ENCODE results near the gene SNX13.

SNX13 gene

GRCh38 chr7:17781491-17782215 lies 158.6 kb downstream of the SNX13 start:
- DNase-seq (ENCODE audit: low spot score): no peak

GRCh38 chr7:17779381-17779780 lies 160.9 kb downstream of the SNX13 start:
- DNase-seq (ENCODE audit: low spot score): no peak

GRCh38 chr7:17774716-17775288 lies 165.5 kb downstream of the SNX13 start:
- no peak for DNase-seq (ENCODE audit: low spot score)

GRCh38 chr7:17774248-17774647 lies 166.0 kb downstream of the SNX13 start:
- peak; percentile 80 for DNase-seq (ENCODE audit: low spot score)

- peak; percentile 74 for DNase-seq (ENCODE audit: low spot score)
Measured at GRCh38 chr7:17773289-17773626, 167.0 kb downstream of the SNX13 start.

- DNase-seq (ENCODE audit: low spot score): no peak
Measured at GRCh38 chr7:17772581-17773288, 167.6 kb downstream of the SNX13 start.

- no peak for DNase-seq (ENCODE audit: low spot score)
Measured at GRCh38 chr7:17771901-17772408, 168.3 kb downstream of the SNX13 start.

GRCh38 chr7:17770710-17771375 lies 169.5 kb downstream of the SNX13 start:
- DNase-seq (ENCODE audit: low spot score): no peak

GRCh38 chr7:17769918-17770317 lies 170.4 kb downstream of the SNX13 start:
- DNase-seq (ENCODE audit: low spot score): peak; percentile 48

- DNase-seq (ENCODE audit: low spot score): no peak
Measured at GRCh38 chr7:17758008-17758407, 182.3 kb downstream of the SNX13 start.

GRCh38 chr7:17746020-17746530 lies 194.2 kb downstream of the SNX13 start:
- no peak for DNase-seq (ENCODE audit: low spot score)

- DNase-seq (ENCODE audit: low spot score): no peak
Measured at GRCh38 chr7:17745610-17746009, 194.7 kb downstream of the SNX13 start.

GRCh38 chr7:17743316-17743715 lies 197.0 kb downstream of the SNX13 start:
- no peak for DNase-seq (ENCODE audit: low spot score)

GRCh38 chr7:17741426-17741825 lies 198.9 kb downstream of the SNX13 start:
- DNase-seq (ENCODE audit: low spot score): no peak
